Measurements from ENCODE around the gene MYH7.

MYH7 gene

DNA sequence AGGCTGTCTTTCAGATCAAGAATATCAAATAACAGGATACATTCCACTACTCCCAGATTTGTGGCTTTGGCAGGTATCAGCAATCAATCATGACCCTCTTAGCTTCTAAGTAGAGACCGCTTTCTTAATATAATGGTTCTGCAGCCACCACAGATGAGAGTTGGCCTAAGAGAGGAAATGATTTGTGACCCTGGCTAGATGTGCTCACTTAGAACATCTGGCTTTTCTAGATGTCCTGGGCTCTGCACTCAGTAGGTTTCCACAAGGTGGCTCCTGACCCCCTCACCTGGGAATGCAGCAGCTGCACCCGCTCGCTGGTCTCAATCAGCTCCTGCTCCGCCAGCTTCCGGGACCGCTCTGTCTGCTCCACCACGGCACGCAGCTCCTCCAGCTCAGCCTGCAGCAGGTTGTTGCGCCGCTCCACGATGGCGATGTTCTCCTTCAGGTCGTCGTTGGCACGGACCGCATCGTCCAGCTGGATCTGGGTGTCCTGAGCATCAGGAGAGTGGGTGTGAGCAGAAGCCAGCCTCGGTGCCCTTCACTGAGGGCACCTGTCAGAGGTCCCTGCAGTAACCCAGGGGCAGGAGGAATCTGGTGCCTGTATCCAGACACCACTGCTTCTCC, 49.7 kb downstream of the MYH7 start:
- no peak for DNase-seq (ENCODE audit: low read depth)
- no peak overlapping the region for H3K4me3 ChIP-seq (ENCODE audit: low read depth, low read length)
- TF ChIP-seq MYC (IDR thresholded peaks at IDR 0.05; ENCODE audit: low read depth, low read length), result no peak
- no peak for TF ChIP-seq POLR2A (IDR thresholded peaks at IDR 0.05; ENCODE audit: extremely low read depth, insufficient read length)
- TF ChIP-seq, protein P1, sequence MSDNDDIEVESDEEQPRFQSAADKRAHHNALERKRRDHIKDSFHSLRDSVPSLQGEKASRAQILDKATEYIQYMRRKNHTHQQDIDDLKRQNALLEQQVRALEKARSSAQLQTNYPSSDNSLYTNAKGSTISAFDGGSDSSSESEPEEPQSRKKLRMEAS (IDR thresholded peaks at IDR 0.05; ENCODE audit: low read depth, low read length), result no peak
- TF ChIP-seq, protein P2, sequence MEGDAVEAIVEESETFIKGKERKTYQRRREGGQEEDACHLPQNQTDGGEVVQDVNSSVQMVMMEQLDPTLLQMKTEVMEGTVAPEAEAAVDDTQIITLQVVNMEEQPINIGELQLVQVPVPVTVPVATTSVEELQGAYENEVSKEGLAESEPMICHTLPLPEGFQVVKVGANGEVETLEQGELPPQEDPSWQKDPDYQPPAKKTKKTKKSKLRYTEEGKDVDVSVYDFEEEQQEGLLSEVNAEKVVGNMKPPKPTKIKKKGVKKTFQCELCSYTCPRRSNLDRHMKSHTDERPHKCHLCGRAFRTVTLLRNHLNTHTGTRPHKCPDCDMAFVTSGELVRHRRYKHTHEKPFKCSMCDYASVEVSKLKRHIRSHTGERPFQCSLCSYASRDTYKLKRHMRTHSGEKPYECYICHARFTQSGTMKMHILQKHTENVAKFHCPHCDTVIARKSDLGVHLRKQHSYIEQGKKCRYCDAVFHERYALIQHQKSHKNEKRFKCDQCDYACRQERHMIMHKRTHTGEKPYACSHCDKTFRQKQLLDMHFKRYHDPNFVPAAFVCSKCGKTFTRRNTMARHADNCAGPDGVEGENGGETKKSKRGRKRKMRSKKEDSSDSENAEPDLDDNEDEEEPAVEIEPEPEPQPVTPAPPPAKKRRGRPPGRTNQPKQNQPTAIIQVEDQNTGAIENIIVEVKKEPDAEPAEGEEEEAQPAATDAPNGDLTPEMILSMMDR (IDR thresholded peaks at IDR 0.05; ENCODE audit: low read depth, low read length), result no peak

DNA sequence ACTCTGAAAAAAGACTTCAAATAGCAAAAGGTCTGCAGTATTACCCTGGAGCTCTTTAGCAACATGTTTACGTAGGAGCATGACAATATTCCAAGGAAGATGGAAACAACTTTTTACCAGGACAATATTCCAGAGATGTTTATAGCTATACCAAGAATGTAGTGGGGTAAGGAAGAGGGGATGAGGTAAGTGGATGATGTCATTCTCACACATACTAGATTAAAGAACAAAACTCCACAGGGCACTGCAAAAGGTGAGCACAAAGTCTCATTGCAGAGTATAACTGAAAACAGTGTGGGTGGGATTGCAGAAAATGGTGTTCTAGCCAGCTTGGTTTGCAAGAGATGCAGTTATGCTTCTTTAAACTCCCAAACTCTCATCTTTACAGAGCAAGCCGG, 50.2 kb downstream of the MYH7 start:
- no peak overlapping the region for H3K4me3 ChIP-seq (ENCODE audit: low read depth, low read length)
- TF ChIP-seq MYC (IDR thresholded peaks at IDR 0.05; ENCODE audit: low read depth, low read length) (no peak), POLR2A (IDR thresholded peaks at IDR 0.05; ENCODE audit: extremely low read depth, insufficient read length) (no peak)
- TF ChIP-seq, protein P1 (IDR thresholded peaks at IDR 0.05; ENCODE audit: low read depth, low read length), result no peak
- TF ChIP-seq, protein P2 (IDR thresholded peaks at IDR 0.05; ENCODE audit: low read depth, low read length), result no peak
- DNase-seq (ENCODE audit: low read depth), result no peak

DNA sequence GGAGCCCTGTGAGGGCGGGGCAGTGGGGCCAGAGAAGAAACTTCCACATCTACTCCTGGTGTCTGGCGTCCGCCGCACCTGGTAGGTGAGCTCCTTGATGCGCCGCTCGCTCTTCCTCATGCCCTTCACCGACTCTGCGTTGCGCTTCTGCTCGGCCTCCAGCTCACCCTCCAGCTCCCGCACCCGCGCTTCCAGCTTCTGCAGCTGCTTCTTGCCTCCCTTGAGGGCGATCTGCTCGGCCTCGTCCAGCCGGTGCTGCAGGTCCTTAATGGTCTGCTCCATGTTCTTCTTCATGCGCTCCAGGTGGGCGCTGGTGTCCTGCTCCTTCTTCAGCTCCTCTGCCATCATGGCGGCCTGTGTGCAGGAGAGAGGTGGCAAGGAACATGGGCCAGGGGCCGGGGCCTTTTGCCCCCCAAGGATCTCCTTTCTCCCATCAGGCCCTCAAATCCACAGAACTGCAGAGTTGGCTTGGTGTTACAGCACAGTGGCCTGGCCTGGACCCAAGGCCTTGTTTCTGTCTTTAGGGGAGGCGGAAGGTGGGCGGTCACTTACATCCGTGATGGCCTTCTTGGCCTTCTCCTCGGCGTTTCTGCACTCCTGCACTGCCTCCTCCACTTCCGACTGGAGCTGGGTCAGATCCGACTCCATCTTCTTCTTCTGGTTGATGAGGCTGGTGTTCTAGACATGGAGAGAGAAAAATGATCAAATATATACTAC, 50.9 kb downstream of the MYH7 start:
- TF ChIP-seq, protein P2 (IDR thresholded peaks at IDR 0.05; ENCODE audit: low read depth, low read length), result no peak
- TF ChIP-seq POLR2A (IDR thresholded peaks at IDR 0.05; ENCODE audit: extremely low read depth, insufficient read length) (no peak), MYC (IDR thresholded peaks at IDR 0.05; ENCODE audit: low read depth, low read length) (no peak)
- TF ChIP-seq, protein P1 (IDR thresholded peaks at IDR 0.05; ENCODE audit: low read depth, low read length), result no peak
- H3K4me3 ChIP-seq (ENCODE audit: low read depth, low read length), result no peak overlapping the region
- DNase-seq (ENCODE audit: low read depth), result no peak

DNA sequence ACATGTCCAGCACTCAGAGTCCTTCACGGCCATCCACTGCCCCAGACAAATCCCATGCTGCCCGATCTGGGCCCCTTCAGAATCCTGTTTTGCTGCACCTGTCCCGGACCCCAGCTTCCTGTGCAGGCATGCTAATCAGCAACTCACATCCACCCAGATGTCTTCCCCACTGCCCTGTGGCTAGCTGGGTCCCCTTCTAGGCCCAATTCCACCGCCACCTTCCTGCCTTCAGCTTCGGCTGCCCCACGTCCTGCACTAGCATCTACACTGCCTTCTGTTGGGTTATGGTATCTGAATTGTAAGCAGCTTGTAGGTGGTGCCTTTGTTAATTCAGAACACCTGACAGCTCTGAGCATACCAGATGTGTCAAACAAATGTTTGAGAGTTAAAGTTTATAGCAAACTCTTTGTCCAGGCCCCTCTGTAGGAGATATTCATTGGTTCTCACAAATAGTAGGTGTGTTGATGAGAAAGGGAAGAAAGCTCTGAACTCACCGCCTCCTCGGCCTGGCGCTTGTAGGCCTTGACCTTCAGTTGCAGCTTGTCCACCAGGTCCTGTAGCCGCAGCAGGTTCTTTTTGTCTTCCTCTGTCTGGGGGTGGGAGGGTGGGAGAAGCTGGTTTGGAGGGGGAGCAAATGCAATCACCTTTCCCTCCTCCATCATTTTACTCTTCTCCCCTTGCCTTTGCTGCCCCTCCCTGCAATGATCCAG, 52.6 kb downstream of the MYH7 start:
- DNase-seq (ENCODE audit: low read depth), result no peak
- H3K4me3 ChIP-seq (ENCODE audit: low read depth, low read length), result no peak overlapping the region
- TF ChIP-seq MYC (IDR thresholded peaks at IDR 0.05; ENCODE audit: low read depth, low read length) (no peak), POLR2A (IDR thresholded peaks at IDR 0.05; ENCODE audit: extremely low read depth, insufficient read length) (no peak)
- TF ChIP-seq, protein P1 (IDR thresholded peaks at IDR 0.05; ENCODE audit: low read depth, low read length), result no peak
- TF ChIP-seq, protein P2 (IDR thresholded peaks at IDR 0.05; ENCODE audit: low read depth, low read length), result no peak

DNA sequence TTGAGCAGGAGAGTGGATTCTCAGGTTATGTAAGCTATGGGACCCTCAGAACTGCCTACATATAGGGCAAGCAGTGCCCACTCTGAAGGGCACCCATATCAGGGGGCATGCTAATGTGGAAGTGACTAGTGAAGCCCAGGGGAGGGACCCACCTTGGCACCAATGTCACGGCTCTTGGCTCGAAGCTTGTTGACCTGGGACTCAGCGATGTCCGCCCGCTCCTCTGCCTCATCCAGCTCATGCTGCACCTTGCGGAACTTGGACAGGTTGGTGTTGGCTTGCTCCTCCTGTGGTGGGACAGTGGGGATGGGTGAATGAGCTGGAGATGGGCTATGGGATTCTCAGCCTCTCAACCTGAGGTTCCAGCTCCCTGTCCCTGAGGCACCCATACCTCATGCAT, 53.2 kb downstream of the MYH7 start:
- TF ChIP-seq, protein P2 (IDR thresholded peaks at IDR 0.05; ENCODE audit: low read depth, low read length), result no peak
- TF ChIP-seq MYC (IDR thresholded peaks at IDR 0.05; ENCODE audit: low read depth, low read length) (no peak), POLR2A (IDR thresholded peaks at IDR 0.05; ENCODE audit: extremely low read depth, insufficient read length) (no peak)
- TF ChIP-seq, protein P1 (IDR thresholded peaks at IDR 0.05; ENCODE audit: low read depth, low read length), result no peak
- no peak for DNase-seq (ENCODE audit: low read depth)
- no peak overlapping the region for H3K4me3 ChIP-seq (ENCODE audit: low read depth, low read length)

All from NB4 (cell line).